Measurements from ENCODE around the gene UMPS.

Gene UMPS

GRCh38 chr3:124730129-124730940, at the start of gene UMPS:
TSS of gene UMPS (plus strand) at chr3:124730452. CDS start at chr3:124730472, 20 bp downstream.
- no peak for TF ChIP-seq CTCF (IDR thresholded peaks at IDR 0.05; ENCODE audit: low read depth, low read length)
- peak within 1 kb of the TSS; percentile 99 for H3K4me3 ChIP-seq (ENCODE audit: low read depth, low read length)

- H3K4me3 ChIP-seq (ENCODE audit: low read depth, low read length), result no peak overlapping the region
- TF ChIP-seq CTCF (IDR thresholded peaks at IDR 0.05; ENCODE audit: low read depth, low read length), result no peak
Observed at GRCh38 chr3:124680521-124680920, 49.7 kb upstream of the UMPS start.

DNA sequence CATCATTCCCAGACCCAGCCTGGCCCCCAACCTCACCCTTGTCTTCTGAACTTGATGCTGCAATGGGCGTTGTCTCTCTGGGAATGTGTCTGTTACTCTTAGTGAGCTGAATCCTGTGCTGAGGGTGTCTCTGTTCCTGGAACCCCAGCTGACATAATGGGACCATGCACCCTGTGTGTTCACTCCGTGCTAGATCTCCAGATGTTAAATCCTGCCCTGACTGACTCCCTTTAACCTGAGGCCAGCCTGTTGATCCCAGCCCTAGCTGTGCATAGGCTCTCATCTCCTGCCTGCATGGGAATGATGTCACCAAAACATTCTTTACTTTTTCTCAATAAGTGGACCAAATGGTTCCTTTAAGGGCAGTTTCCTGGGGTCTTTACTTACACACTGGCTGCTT, 48.0 kb upstream of the UMPS start:
- H3K4me3 ChIP-seq (ENCODE audit: low read depth, low read length), result no peak overlapping the region
- no peak for TF ChIP-seq CTCF (IDR thresholded peaks at IDR 0.05; ENCODE audit: low read depth, low read length)

DNA sequence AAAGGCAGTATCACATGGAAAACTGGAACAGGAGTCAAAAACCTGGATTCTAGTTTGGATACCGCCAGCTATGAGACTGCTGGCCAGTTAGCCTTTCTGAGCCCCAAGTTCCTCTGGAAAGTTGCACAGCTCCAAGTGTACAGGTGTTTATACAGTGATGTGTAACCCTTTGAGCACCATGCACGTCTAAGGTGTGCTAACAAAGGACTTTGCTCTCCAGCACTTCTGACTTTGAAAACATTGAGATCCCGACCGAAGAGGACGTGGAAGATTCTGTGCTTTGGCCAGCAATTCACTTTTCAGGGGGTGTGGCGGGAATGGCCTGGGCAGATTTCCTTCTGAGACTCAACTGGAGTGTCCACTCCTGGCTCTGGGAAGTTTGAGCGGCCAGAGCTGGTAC, 45.8 kb upstream of the UMPS start:
- H3K4me3 ChIP-seq (ENCODE audit: low read depth, low read length), result no peak overlapping the region
- no peak for TF ChIP-seq CTCF (IDR thresholded peaks at IDR 0.05; ENCODE audit: low read depth, low read length)

DNA sequence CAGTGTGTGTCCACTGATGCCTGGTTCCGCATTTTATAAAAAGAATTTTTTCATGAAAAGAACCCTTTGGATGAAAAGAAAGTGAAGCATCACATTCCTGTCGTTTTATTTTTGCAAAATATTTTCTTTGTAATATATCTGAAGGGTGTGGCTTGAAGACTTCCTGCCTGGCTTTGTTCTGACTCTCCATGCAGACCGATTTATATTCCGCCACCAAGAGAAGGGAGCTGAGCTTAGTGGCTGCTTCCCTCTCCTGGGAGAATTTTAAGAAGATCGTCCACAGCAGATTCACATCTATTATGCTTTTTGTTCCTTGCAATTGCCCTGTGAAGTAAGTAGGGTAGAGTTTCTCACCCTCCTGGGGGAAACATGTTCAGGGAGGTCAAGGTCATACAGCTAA, 45.2 kb upstream of the UMPS start:
- no peak for TF ChIP-seq CTCF (IDR thresholded peaks at IDR 0.05; ENCODE audit: low read depth, low read length)
- H3K4me3 ChIP-seq (ENCODE audit: low read depth, low read length), result no peak overlapping the region

DNA sequence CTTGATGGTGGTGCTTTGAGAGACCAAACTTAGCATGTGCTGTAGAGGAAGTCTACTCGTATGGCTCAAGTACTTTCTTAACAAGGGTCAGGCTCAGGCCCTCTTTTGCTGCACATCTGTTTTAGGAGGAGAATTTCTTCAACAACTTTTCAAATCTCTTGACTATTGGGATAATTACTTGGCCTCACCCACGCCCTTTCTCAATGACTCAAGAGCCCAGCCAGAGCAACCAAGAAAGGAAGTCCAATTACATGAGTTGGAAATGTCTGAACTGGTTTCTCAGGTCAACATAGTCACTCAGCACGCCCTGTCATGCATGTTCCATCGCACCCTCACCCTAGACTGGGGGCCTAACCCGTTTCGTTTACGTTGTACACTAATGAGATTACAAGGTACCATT, 44.8 kb upstream of the UMPS start:
- no peak overlapping the region for H3K4me3 ChIP-seq (ENCODE audit: low read depth, low read length)

More for the DNA sequence above, 44.8 kb upstream of the UMPS start:
- no peak for TF ChIP-seq CTCF (IDR thresholded peaks at IDR 0.05; ENCODE audit: low read depth, low read length)
